Thymus (tissue), 11 donors: Measurements from ENCODE around the gene ADAMTS2. TPM values are rescaled to one million over a fixed set of nuclear protein-coding genes. Genes with fewer than 3 reads are reported as not detected.

Experiments
- DNase-seq, 9 donors: peaks; one replicate each; pipeline ENCODE4 v3.0.0-alpha.2; 2013; ENCODE audit warnings: low spot score in 9 of 9, low read depth in 6 of 9, missing footprints in 1 of 9
- H3K27ac ChIP-seq, 2 donors: one replicate each; pipeline ENCODE4 v1.5.1; 2013; ENCODE audit warnings: control low read depth in 1 of 2, low read depth in 1 of 2, low read length in 1 of 2, mild to moderate bottlenecking in 1 of 2, moderate library complexity in 1 of 2
- H3K27me3 ChIP-seq, 2 donors: one replicate each; pipeline ENCODE4 v1.5.1; 2013; ENCODE audit warnings: low read length in 1 of 2; ENCODE audit not compliant: control insufficient read depth in 2 of 2, insufficient read depth in 1 of 2
- H3K36me3 ChIP-seq, 2 donors: one replicate each; pipeline ENCODE4 v1.5.1; 2013; ENCODE audit warnings: low read length in 1 of 2, mild to moderate bottlenecking in 1 of 2, moderate library complexity in 1 of 2; ENCODE audit not compliant: control insufficient read depth in 2 of 2, insufficient read depth in 2 of 2
- H3K4me1 ChIP-seq, 2 donors: one replicate each; pipeline ENCODE4 v1.5.1; 2013; ENCODE audit warnings: low read length in 2 of 2; ENCODE audit not compliant: control insufficient read depth in 2 of 2, insufficient read depth in 2 of 2
- H3K4me3 ChIP-seq, 2 donors: one replicate each; pipeline ENCODE4 v1.5.1; 2013; ENCODE audit warnings: low read length in 2 of 2, control low read depth in 1 of 2, mild to moderate bottlenecking in 1 of 2
- H3K9me3 ChIP-seq, 2 donors: one replicate each; pipeline ENCODE4 v1.5.1; 2013; ENCODE audit warnings: low read length in 1 of 2, mild to moderate bottlenecking in 1 of 2; ENCODE audit not compliant: control insufficient read depth in 2 of 2, insufficient read depth in 1 of 2
- WGBS: extraction: QIAGEN DNeasy Blood & Tissue Kit; methylation state at CpG from one replicate; pipeline ENCODE4 v1.1.7; 2013; 5-methylcytosine and 5-hydroxymethylcytosine counted together
- polyA plus RNA-seq: library from polyadenylated mRNA; stranded (reverse); fragments of 200-250 nt; gene quantifications from one replicate; pipeline ENCODE4 v1.2.3, GENCODE V29; 2013
- total RNA-seq: library from RNA; stranded (reverse); fragments of 120-200 nt; gene quantifications from one replicate; pipeline ENCODE4 v1.2.4, GENCODE V29; 2013
- donor health status: healthy.

ADAMTS2 gene
- total and polyA plus RNA-seq, 2 donors = 1.3 to 1.4 TPM

- H3K9me3 ChIP-seq = no peaks in the 10 kb centered on the region
- no peak overlapping the region for H3K27ac ChIP-seq
- H3K4me1 ChIP-seq = no peaks in the 10 kb centered on the region
- 77% methylated on average over 10 of the region's 10 CpGs for WGBS
- H3K27me3 ChIP-seq = no peaks in the 10 kb centered on the region
- H3K4me3 ChIP-seq = no peak overlapping the region
- DNase-seq = no peak
- no peaks in the 10 kb centered on the region for H3K36me3 ChIP-seq
These were observed 49.5 kb downstream of the ADAMTS2 start for GRCh38 chr5:179295778-179296149.

DNA sequence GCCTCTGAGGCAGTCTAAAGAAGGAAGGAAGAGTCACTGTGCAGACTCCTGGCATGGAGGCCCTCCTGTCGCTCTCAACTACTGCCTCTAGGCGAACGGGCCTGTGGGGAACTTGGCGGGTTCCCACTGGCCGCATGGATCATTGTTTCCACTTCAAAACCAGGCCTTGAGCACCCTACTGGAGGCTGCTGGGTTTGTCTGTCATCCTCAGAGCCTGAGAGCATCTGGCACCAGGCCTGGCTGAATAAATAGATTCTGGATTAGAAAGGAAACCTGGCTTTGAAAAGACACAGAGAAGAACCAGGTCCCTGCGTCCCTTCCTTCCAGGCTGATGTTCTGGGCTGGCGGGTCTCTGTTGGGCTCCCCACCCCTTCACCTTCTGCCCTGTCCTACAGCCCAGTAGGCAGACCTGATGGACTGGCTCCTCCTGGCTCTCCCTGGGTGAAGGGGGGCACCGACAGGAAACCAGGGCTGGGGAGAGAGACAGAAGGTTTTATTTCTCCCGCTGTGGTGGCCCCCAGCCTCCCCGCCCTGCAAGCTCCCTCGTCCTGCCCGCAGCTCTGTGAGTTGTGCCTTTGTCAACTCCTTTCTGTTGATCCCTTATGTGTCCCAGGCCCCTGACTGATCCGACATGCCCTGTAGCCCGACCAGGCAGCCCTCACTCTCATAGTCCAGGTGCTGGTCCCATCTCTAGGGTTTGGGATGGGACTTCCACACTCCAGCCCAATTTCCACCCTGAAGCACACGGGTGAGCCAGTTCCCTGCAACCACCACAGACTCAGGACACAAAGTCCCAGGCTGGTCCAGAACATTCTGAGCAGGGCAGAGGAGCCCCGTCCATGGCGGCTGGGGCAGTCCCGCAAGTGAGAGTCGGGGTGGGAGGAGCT, 50.1 kb downstream of the ADAMTS2 start:
- no peaks in the 10 kb centered on the region for H3K9me3 ChIP-seq
- H3K36me3 ChIP-seq = no peaks in the 10 kb centered on the region
- WGBS = 91% methylated on average over 19 of the region's 19 CpGs
- no peak overlapping the region for H3K4me3 ChIP-seq
- no peak for DNase-seq
- H3K27ac ChIP-seq = no peak overlapping the region
- no peaks in the 10 kb centered on the region for H3K27me3 ChIP-seq
- H3K4me1 ChIP-seq = no peaks in the 10 kb centered on the region

DNA sequence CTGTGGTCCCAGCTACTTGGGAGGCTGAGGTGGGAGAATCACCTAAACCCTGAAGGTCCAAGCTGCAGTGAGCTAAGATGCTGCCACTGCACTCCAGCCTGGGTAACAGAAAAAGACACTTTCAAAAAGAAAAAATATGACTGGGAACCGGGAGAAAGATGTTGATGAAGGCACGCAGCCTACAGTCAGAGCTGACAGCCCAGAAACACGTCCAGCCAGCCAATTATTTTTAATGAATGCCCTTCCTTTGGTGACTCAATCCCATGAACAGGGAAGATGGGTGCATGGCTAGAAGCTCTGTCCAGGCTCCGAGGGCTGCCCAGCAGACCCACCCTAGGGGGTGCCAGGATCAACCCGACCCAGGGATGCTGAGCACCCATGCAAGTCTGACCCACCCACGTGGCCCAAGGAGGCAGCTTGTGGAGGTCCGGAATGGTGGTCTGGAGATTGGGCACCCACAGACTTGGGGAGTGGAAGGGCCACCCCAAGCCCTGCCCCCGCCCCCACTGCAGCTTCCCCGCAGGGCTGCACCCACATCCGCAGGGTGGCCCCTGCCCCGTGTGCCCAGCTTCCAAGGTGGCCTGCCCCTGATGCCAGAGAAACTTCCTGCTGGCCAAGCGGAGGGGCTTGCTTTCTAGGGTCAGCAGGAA, 51.0 kb downstream of the ADAMTS2 start:
- no peak overlapping the region for H3K27ac ChIP-seq
- H3K27me3 ChIP-seq = no peaks in the 10 kb centered on the region
- H3K4me1 ChIP-seq = no peaks in the 10 kb centered on the region
- no peaks in the 10 kb centered on the region for H3K9me3 ChIP-seq
- WGBS = 95% methylated on average over 12 of the region's 12 CpGs
- no peak overlapping the region for H3K4me3 ChIP-seq
- no peak for DNase-seq
- H3K36me3 ChIP-seq = no peaks in the 10 kb centered on the region

GRCh38 chr5:179292681-179293635, 52.3 kb downstream of the ADAMTS2 start:
- WGBS = 94% methylated on average over 16 of the region's 16 CpGs
- Histone ChIP-seq H3K4me3 (no peak overlapping the region), H3K4me1 (no peaks in the 10 kb centered on the region), H3K9me3 (no peaks in the 10 kb centered on the region), H3K27me3 (no peaks in the 10 kb centered on the region), H3K36me3 (no peaks in the 10 kb centered on the region), H3K27ac (no peak overlapping the region)
- no peak for DNase-seq

DNA sequence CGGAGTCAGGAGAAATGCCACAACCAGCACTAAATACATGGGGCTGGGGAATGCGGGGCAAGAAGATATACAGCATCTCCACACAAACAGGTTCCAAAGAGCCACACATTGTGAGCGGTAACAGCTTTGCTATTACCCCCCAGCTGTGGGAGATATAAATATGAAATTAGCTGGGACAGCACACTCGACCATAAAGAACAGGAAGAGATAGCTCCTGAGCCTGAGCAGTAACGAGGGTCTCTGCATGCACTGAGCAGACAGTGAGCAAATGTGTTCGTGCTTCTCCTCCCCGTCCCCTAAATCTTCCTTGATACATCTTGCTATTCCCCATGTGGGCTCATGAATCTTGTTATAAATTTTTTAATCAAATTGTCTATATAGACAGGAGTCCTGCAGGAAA, 53.1 kb downstream of the ADAMTS2 start:
- H3K9me3 ChIP-seq = no peaks in the 10 kb centered on the region
- no peak overlapping the region for H3K4me3 ChIP-seq
- no peak overlapping the region for H3K27ac ChIP-seq
- H3K36me3 ChIP-seq = no peaks in the 10 kb centered on the region
- 87% methylated on average over 7 of the region's 7 CpGs for WGBS
- no peaks in the 10 kb centered on the region for H3K27me3 ChIP-seq
- DNase-seq = no peak
- H3K4me1 ChIP-seq = no peaks in the 10 kb centered on the region

DNA sequence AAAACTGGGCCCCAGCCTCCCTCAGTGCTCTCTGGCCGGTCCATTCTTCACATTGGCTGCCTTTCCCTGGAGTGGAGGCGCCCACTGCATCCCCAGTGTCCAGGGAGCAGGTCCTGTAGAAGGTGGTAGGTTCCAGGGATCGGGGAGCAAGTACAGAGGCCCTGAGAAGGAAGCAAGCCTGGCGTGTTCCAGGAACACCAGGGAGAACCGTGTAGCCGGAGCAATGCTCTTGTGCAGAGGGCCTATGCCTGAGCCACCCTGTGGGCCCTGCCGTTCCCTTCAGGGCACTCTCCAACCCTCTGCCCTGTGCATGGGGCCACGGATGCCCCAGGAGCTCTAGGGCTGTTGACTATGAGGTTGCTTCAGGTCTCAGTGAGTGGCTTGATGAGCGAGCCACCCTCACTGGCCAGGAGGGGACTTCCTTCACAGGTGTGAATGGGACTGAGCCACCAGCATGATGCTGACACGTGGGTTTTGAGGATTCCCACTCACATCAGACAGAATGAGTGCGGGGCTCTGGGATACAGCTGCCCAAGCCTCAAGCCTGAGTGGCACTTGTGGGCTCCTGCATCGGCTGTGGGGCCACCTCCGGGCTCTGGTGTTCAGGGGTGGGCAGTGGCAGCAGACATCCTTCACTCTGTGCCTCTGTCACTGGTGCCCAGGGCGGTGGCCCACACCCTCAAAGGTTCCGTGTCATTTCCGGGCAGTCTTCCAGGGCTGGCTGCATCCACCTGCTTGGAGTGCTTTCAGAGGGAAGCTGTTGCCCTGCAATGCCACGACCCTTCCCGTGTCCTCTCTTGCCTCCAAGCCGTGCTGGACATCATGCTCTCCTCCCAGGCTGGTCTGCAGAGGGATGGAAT, 54.4 kb downstream of the ADAMTS2 start:
- Histone ChIP-seq H3K4me3 (no peak overlapping the region), H3K9me3 (no peaks in the 10 kb centered on the region), H3K36me3 (no peaks in the 10 kb centered on the region), H3K27ac (no peak overlapping the region), H3K27me3 (no peaks in the 10 kb centered on the region), H3K4me1 (no peaks in the 10 kb centered on the region)
- DNase-seq = no peak
- WGBS = 92% methylated on average over 19 of the region's 19 CpGs

GRCh38 chr5:179289756-179290385, 55.4 kb downstream of the ADAMTS2 start:
- H3K9me3 ChIP-seq = no peaks in the 10 kb centered on the region
- WGBS = 94% methylated on average over 13 of the region's 13 CpGs
- DNase-seq = no peak

GRCh38 chr5:179288809-179289185, 56.5 kb downstream of the ADAMTS2 start:
- Histone ChIP-seq H3K27ac (no peak overlapping the region), H3K4me1 (no peaks in the 10 kb centered on the region), H3K4me3 (no peak overlapping the region), H3K27me3 (no peaks in the 10 kb centered on the region), H3K36me3 (no peaks in the 10 kb centered on the region), H3K9me3 (no peaks in the 10 kb centered on the region)
- no peak for DNase-seq
- WGBS = 95% methylated on average over 11 of the region's 11 CpGs

More at GRCh38 chr5:179289756-179290385, 55.4 kb downstream of the ADAMTS2 start:
- Histone ChIP-seq H3K27me3 (no peaks in the 10 kb centered on the region), H3K4me1 (no peaks in the 10 kb centered on the region), H3K4me3 (no peak overlapping the region), H3K36me3 (no peaks in the 10 kb centered on the region), H3K27ac (no peak overlapping the region)
